K562 (cell line): ENCODE data around the gene HPS4. TPM values are rescaled to one million over a fixed set of nuclear protein-coding genes. Genes with fewer than 3 reads are reported as not detected.

Source experiments
- ATAC-seq: fragments of 200-7000 bp; cut with Tn5 transposase; 3 replicates; pipeline ENCODE4 v1.9.1; 2020; ENCODE audit warnings: moderate library complexity
- BruUV-seq: library from RNA; stranded (reverse); fragments of 400-500 nt; replicated peaks from 2 replicates; lab custom pipeline; 2021; lab: Mats Ljungman, UMichigan
- CTCF ChIA-PET: fragments of 300-600 bp; formaldehyde crosslinking; extraction: SDS; loops from one replicate; lab custom pipeline; 2021; ENCODE audit warnings: low intra/inter-chr PET ratio; lab: Yijun Ruan, JAX
- POLR2A ChIA-PET: fragments of 300-600, 350-650 bp; sonication (Branson Sonifier 250); formaldehyde crosslinking; extraction: SDS; loops from one replicate; lab custom pipeline; 2021; ENCODE audit warnings: antibody characterized with exemption, inconsistent platforms; lab: Yijun Ruan, JAX
- DNase-seq, 4 experiments: peaks; one replicate each; pipeline versions ENCODE4 v3.0.0 to v3.0.0-alpha.2; 2011 to 2018; ENCODE audit warnings: low spot score in 3 of 4, mixed read lengths in 3 of 4; ENCODE audit errors: extremely low read depth in 1 of 4
- FAIRE-seq: peaks from 2 replicates; lab custom pipeline; 2011; peaks lifted over from hg19 to GRCh38; lab: Jason Lieb, UNC
- H2AFZ ChIP-seq: 2 replicates; pipeline ENCODE4 v1.6.0; 2011; ENCODE audit warnings: low read depth, low read length, control low read depth, inconsistent platforms
- H3K27ac ChIP-seq: fragments of 200-600 bp; 3 replicates; pipeline ENCODE4 v1.8.0; 2011; ENCODE audit warnings: low read depth, mild to moderate bottlenecking, control low read depth, inconsistent platforms, low read length, moderate library complexity, mixed read lengths; ENCODE audit errors: extremely low read depth
- H3K27me3 ChIP-seq, 2 experiments: fragments of 300-600 bp in 1 of 2; 2 replicates in 1 of 2; 3 replicates in 1 of 2; pipeline versions ENCODE4 v1.6.0 to v1.8.0; 2011; ENCODE audit warnings: inconsistent platforms in 2 of 2, low read length in 2 of 2, mild to moderate bottlenecking in 1 of 2, mixed read lengths in 1 of 2, moderate library complexity in 1 of 2; ENCODE audit not compliant: control insufficient read depth in 2 of 2, insufficient read depth in 2 of 2
- H3K36me3 ChIP-seq: fragments of 300-600 bp; 3 replicates; pipeline ENCODE4 v1.8.0; 2011; ENCODE audit warnings: mild to moderate bottlenecking, low read length, inconsistent platforms; ENCODE audit not compliant: control insufficient read depth, insufficient read depth
- H3K4me1 ChIP-seq, 2 experiments: fragments of 200-600 bp in 1 of 2; replicated peaks in 1 of 2; 2 replicates in 1 of 2; 3 replicates in 1 of 2; pipeline versions ENCODE4 v1.5.1 to v1.8.0; 2011; ENCODE audit warnings: inconsistent platforms in 2 of 2, low read length in 2 of 2, mild to moderate bottlenecking in 1 of 2, mixed read lengths in 1 of 2, moderate library complexity in 1 of 2; ENCODE audit not compliant: control insufficient read depth in 2 of 2, insufficient read depth in 2 of 2
- H3K4me2 ChIP-seq: 2 replicates; pipeline ENCODE4 v1.6.1; 2011; ENCODE audit warnings: low read length, control low read depth, inconsistent platforms, mixed read lengths; ENCODE audit not compliant: insufficient read depth
- H3K4me3 ChIP-seq: fragments of 200-600 bp; sonication (generic), shearing (Covaris generic); 2 replicates; pipeline ENCODE4 v1.5.1; 2016; ENCODE audit warnings: control low read depth, inconsistent platforms
- H3K79me2 ChIP-seq: fragments of 200-600 bp; 3 replicates; pipeline ENCODE4 v1.8.0; 2011; ENCODE audit warnings: low read length, inconsistent platforms; ENCODE audit not compliant: control insufficient read depth, insufficient read depth
- H3K9ac ChIP-seq, 2 experiments: 2 replicates each; pipeline versions ENCODE4 v1.6.0 to v1.6.1; 2011; ENCODE audit warnings: low read depth in 2 of 2, low read length in 2 of 2, control low read depth in 1 of 2, inconsistent platforms in 1 of 2, mild to moderate bottlenecking in 1 of 2, mixed read lengths in 1 of 2; ENCODE audit not compliant: insufficient read depth in 1 of 2
- H3K9me1 ChIP-seq: one replicate; pipeline ENCODE4 v1.6.0; 2011; ENCODE audit warnings: inconsistent platforms, mild to moderate bottlenecking, low read length, moderate library complexity; ENCODE audit not compliant: control insufficient read depth, insufficient read depth
- H3K9me3 ChIP-seq: replicated peaks from 2 replicates; pipeline ENCODE4 v1.5.1; 2011; ENCODE audit warnings: low read depth, low read length, inconsistent platforms; ENCODE audit not compliant: control insufficient read depth, insufficient read depth
- H4K20me1 ChIP-seq: replicated peaks from 2 replicates; pipeline ENCODE4 v1.6.1; 2011; ENCODE audit warnings: low read length, inconsistent platforms, mixed read lengths; ENCODE audit not compliant: control insufficient read depth, insufficient read depth
- BRD4 ChIP-seq: fragments of 200-600 bp; sonication (generic); IDR thresholded peaks from 2 replicates; pipeline ENCODE4 v1.6.1; 2017; ENCODE audit warnings: inconsistent platforms
- E2F5 ChIP-seq: sonication (generic); formaldehyde crosslinking; IDR thresholded peaks from 2 replicates; pipeline ENCODE4 v1.8.0; 2022; ENCODE audit warnings: mild to moderate bottlenecking, missing genetic modification reagents
- MEIS2 ChIP-seq: fragments of 450-650 bp; IDR thresholded peaks from 2 replicates; pipeline ENCODE4 v1.6.1; 2014; ENCODE audit warnings: mild to moderate bottlenecking; ENCODE audit not compliant: partially characterized antibody
- SMAD3 ChIP-seq: fragments of 450-650 bp; formaldehyde crosslinking; conservative IDR thresholded peaks from 2 replicates; pipeline ENCODE4 v1.4.0; 2020; ENCODE audit warnings: mild to moderate bottlenecking
- TBP ChIP-seq: optimal IDR thresholded peaks from 2 replicates; pipeline ENCODE3; 2011; ENCODE audit warnings: low read depth, low read length, improper control_type of control experiment
- WHSC1 ChIP-seq: IDR thresholded peaks from one replicate; pipeline ENCODE4 v1.6.1; 2012; ENCODE audit warnings: low read length, control low read depth, inconsistent platforms
- ZNF140 ChIP-seq: fragments of 250-450 bp; sonication (Bioruptor Pico); IDR thresholded peaks from 2 replicates; pipeline ENCODE4 v1.8.0; 2021; ENCODE audit warnings: moderate library complexity, mild to moderate bottlenecking, inconsistent platforms
- ZNF274 ChIP-seq: IDR thresholded peaks from 2 replicates; pipeline ENCODE4 v1.6.1; 2011; ENCODE audit warnings: low read depth, mild to moderate bottlenecking, low read length, moderate library complexity, borderline replicate concordance
- ZNF57 ChIP-seq: fragments of 450-650 bp; formaldehyde crosslinking; IDR thresholded peaks from 2 replicates; pipeline ENCODE4 v1.4.0; 2020; ENCODE audit warnings: mild to moderate bottlenecking, moderate library complexity
- WGBS: fragments of 100-300 bp; shearing (Covaris generic); methylation state at CpG from one replicate; pipeline ENCODE4 v1.1.6; 2016; ENCODE audit warnings: low coverage, mixed read lengths; ENCODE audit not compliant: insufficient coverage; ENCODE audit errors: missing lambda C conversion rate; 5-methylcytosine and 5-hydroxymethylcytosine counted together
- in situ Hi-C: fragments of 300-500 bp; cut with MboI; formaldehyde crosslinking; loops from 4 replicates; pipeline ENCODE4 v1.15.0; 2018; ENCODE audit warnings: inconsistent platforms, mixed read lengths
- intact Hi-C: fragments of 100-400 bp; cut with micrococcal nuclease; formaldehyde crosslinking; loops from 2 replicates; pipeline ENCODE4 v1.14.2; 2022
- polyA plus RNA-seq, 8 experiments: library from polyadenylated mRNA; depleted of rRNA in 4 of 8; stranded (reverse) in 5 of 8; unstranded in 3 of 8; fragments of >200 nt; fragmentation: Nextera tagmentation in 2 of 8; fragmentation: Illumina TruSeq in 1 of 8; extraction: Ambion mirVana in 2 of 8; extraction: Trizol in 1 of 8; gene quantifications; 2 replicates each; pipeline versions ENCODE4 v1.2.1 to v1.2.3, GENCODE V29; 2011 to 2014; ENCODE audit warnings: inconsistent platforms in 1 of 8, missing spikeins in 1 of 8
- total RNA-seq, 7 experiments: library from RNA; depleted of rRNA in 6 of 7; stranded (reverse); fragments of >200 nt in 6 of 7; fragmentation: Illumina TruSeq in 2 of 7; extraction: Trizol in 2 of 7; gene quantifications; 2 replicates each; pipeline versions ENCODE4 v1.2.1 to v1.2.3, GENCODE V29; 2011 to 2021; ENCODE audit warnings: low replicate concordance in 1 of 7
- TF ChIP-seq, protein P1 (sequence below): fragments of 250-450 bp; sonication (Bioruptor Pico); IDR thresholded peaks from 2 replicates; pipeline ENCODE4 v1.5.0; 2022; ENCODE audit warnings: mild to moderate bottlenecking
- TF ChIP-seq, protein P2 (sequence below): fragments of 200-800 bp; sonication (Bioruptor generic); IDR thresholded peaks from 2 replicates; pipeline ENCODE4 v1.6.1; 2016; ENCODE audit warnings: missing genetic modification characterization, missing compliant biosample characterization
- TF ChIP-seq, protein P3 (sequence below): sonication (generic); formaldehyde crosslinking; IDR thresholded peaks from 2 replicates; pipeline ENCODE4 v1.8.1; 2022; ENCODE audit warnings: missing genetic modification reagents

HPS4 gene
- total and polyA plus RNA-seq, 9 of the 15 experiments (the other 6 are each of a cell fraction or from before 2014, with no cell fraction given) = 12.8 to 29.2 (median 25.3) TPM

DNA sequence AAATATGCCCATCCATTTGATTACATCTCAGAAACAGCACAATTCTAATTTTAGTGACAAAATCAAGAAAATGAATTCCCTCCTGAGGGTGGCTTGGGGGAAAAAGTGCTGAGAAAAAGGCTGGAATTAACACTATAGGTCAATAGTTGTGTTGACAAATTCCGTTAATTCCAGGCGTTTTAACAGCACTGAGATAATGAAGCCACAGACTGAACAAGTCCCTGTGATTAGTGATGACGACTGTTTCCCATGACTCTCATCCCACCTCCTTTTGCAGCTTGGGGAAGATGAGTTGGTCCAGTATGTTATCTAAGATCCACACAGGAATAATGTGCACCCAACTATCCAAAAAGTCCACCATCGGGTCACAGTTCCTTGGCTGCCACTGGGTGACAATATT lies 12.9 kb upstream of the HPS4 start:
- Histone ChIP-seq H3K9ac (no peak overlapping the region), H3K4me2 (no peak overlapping the region), H3K4me3 (no peak overlapping the region), H3K27ac (no peak overlapping the region), H2AFZ (no peak overlapping the region), H3K4me1 (peaks cover 17 to 33% of the 10 kb centered on the region in 2 experiments; a peak in 4 of 5 replicates), H3K9me3 (no peaks in the 10 kb centered on the region; the same call in 1 of the 2 replicates), H3K9me1 (no peaks in the 10 kb centered on the region), H3K27me3 (no peaks in the 10 kb centered on the region), H3K79me2 (peaks cover 13% of the 10 kb centered on the region), H3K36me3 (peaks cover 80% of the 10 kb centered on the region), H4K20me1 (no peaks in the 10 kb centered on the region)
- in situ Hi-C loops = no loop called here
- ATAC-seq = no peak
- BruUV-seq = no TSS peak
- POLR2A ChIA-PET = interaction anchor here (1.2 kb wide), 1 partner anchor 13 kb away, joined by 4 read pairs; the partner anchor contains the start of genes HPS4 and SRRD
- CTCF ChIA-PET = no interaction called here
- intact Hi-C loops = no loop called here
- DNase-seq = no peak
- 56% methylated on average over 4 of the region's 4 CpGs for WGBS
- FAIRE-seq = no peak
- TF ChIP-seq ZNF140 (CRISPR knock-in tag) (no peak), BRD4 (no peak), E2F5 (no peak), ZNF57 (CRISPR knock-in tag) (no peak), TBP (no peak), MEIS2 (no peak), SMAD3 (CRISPR knock-in tag) (no peak), WHSC1 (no peak), ZNF274 (no peak)
- TF ChIP-seq, protein P1, sequence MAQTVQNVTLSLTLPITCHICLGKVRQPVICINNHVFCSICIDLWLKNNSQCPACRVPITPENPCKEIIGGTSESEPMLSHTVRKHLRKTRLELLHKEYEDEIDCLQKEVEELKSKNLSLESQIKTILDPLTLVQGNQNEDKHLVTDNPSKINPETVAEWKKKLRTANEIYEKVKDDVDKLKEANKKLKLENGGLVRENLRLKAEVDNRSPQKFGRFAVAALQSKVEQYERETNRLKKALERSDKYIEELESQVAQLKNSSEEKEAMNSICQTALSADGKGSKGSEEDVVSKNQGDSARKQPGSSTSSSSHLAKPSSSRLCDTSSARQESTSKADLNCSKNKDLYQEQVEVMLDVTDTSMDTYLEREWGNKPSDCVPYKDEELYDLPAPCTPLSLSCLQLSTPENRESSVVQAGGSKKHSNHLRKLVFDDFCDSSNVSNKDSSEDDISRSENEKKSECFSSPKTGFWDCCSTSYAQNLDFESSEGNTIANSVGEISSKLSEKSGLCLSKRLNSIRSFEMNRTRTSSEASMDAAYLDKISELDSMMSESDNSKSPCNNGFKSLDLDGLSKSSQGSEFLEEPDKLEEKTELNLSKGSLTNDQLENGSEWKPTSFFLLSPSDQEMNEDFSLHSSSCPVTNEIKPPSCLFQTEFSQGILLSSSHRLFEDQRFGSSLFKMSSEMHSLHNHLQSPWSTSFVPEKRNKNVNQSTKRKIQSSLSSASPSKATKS = no peak
- TF ChIP-seq, protein P2, sequence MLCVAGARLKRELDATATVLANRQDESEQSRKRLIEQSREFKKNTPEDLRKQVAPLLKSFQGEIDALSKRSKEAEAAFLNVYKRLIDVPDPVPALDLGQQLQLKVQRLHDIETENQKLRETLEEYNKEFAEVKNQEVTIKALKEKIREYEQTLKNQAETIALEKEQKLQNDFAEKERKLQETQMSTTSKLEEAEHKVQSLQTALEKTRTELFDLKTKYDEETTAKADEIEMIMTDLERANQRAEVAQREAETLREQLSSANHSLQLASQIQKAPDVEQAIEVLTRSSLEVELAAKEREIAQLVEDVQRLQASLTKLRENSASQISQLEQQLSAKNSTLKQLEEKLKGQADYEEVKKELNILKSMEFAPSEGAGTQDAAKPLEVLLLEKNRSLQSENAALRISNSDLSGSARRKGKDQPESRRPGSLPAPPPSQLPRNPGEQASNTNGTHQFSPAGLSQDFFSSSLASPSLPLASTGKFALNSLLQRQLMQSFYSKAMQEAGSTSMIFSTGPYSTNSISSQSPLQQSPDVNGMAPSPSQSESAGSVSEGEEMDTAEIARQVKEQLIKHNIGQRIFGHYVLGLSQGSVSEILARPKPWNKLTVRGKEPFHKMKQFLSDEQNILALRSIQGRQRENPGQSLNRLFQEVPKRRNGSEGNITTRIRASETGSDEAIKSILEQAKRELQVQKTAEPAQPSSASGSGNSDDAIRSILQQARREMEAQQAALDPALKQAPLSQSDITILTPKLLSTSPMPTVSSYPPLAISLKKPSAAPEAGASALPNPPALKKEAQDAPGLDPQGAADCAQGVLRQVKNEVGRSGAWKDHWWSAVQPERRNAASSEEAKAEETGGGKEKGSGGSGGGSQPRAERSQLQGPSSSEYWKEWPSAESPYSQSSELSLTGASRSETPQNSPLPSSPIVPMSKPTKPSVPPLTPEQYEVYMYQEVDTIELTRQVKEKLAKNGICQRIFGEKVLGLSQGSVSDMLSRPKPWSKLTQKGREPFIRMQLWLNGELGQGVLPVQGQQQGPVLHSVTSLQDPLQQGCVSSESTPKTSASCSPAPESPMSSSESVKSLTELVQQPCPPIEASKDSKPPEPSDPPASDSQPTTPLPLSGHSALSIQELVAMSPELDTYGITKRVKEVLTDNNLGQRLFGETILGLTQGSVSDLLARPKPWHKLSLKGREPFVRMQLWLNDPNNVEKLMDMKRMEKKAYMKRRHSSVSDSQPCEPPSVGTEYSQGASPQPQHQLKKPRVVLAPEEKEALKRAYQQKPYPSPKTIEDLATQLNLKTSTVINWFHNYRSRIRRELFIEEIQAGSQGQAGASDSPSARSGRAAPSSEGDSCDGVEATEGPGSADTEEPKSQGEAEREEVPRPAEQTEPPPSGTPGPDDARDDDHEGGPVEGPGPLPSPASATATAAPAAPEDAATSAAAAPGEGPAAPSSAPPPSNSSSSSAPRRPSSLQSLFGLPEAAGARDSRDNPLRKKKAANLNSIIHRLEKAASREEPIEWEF = no peak
- TF ChIP-seq, protein P3, sequence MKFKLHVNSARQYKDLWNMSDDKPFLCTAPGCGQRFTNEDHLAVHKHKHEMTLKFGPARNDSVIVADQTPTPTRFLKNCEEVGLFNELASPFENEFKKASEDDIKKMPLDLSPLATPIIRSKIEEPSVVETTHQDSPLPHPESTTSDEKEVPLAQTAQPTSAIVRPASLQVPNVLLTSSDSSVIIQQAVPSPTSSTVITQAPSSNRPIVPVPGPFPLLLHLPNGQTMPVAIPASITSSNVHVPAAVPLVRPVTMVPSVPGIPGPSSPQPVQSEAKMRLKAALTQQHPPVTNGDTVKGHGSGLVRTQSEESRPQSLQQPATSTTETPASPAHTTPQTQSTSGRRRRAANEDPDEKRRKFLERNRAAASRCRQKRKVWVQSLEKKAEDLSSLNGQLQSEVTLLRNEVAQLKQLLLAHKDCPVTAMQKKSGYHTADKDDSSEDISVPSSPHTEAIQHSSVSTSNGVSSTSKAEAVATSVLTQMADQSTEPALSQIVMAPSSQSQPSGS (CRISPR knock-in tag) = no peak
